Activated CD8-positive, alpha-beta T cell treated with anti-CD3 and anti-CD28 coated beads, Interleukin-2, amount 10 ng/mL, durations not matched to agents 7 days and 5 days (primary cell): ENCODE results near the gene PIK3R6. TPM values are rescaled to one million over a fixed set of nuclear protein-coding genes. Genes with fewer than 3 reads are reported as not detected.

Experiments
- ATAC-seq: fragments of 150-1000 bp; cut with Tn5 transposase; one replicate; pipeline ENCODE4 v1.10.0; 2021; ENCODE audit warnings: moderate library complexity
- CTCF ChIA-PET: fragments of 350-600 bp; sonication (Branson Sonifier 250); formaldehyde crosslinking; loops from one replicate; lab custom pipeline; 2021; ENCODE audit warnings: antibody characterized with exemption; lab: Charles Lee
- POLR2A ChIA-PET: fragments of 350-600 bp; sonication (Branson Sonifier 250); formaldehyde crosslinking; loops from one replicate; lab custom pipeline; 2021; ENCODE audit warnings: antibody characterized with exemption; lab: Charles Lee
- DNase-seq: peaks from one replicate; pipeline ENCODE4 v3.0.0-alpha.2; 2020
- H3K27ac Mint-ChIP-seq: one replicate; pipeline ENCODE4 v1.8.0; 2021; ENCODE audit warnings: mild to moderate bottlenecking, mixed read lengths
- H3K27me3 Mint-ChIP-seq: one replicate; pipeline ENCODE4 v1.8.0; 2021; ENCODE audit warnings: low read depth, mixed read lengths
- H3K36me3 Mint-ChIP-seq: one replicate; pipeline ENCODE4 v1.8.0; 2021; ENCODE audit warnings: low read depth, mixed read lengths
- H3K4me1 Mint-ChIP-seq: one replicate; pipeline ENCODE4 v1.8.0; 2021; ENCODE audit warnings: low read depth, mixed read lengths
- H3K4me3 Mint-ChIP-seq: one replicate; pipeline ENCODE4 v1.8.0; 2021; ENCODE audit warnings: mild to moderate bottlenecking, mixed read lengths
- H3K9me3 Mint-ChIP-seq: one replicate; pipeline ENCODE4 v1.8.0; 2022; ENCODE audit warnings: mixed read lengths; ENCODE audit not compliant: insufficient read depth
- total RNA-seq, 2 experiments: library from RNA; stranded (reverse); gene quantifications; one replicate each; pipeline ENCODE4 v1.2.3, GENCODE V29; 2021

Gene PIK3R6
- total RNA-seq, 2 experiments from 2014 or later, result 18.3 to 20.7 TPM

DNA sequence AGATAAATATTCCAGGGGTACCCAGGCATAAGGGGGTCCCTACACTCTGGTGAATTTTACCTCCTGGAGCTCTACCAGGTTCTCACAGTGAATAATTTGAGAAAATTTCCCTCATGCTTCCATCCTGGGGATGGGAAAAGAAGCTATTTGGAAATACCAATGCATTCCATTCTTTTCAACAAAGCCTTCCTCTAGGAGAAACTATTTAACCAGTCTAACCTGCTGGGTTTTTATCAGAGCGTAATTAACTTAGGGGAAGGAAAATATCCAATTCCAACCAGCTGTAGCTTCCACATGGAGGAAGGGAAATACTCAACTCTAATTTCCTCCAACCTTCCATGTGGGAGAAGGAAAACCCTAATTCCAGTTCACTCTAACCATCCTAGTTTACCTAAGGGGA lies 85.3 kb downstream of the PIK3R6 start:
- CTCF ChIA-PET, result interaction anchor here (0.8 to 1.9 kb wide), 6 partner anchors 21 to 372 kb away, joined by 3 to 5 read pairs (median 3); no protein-coding TSS in a partner anchor
- Mint-ChIP-seq H3K4me3 (no peak overlapping the region), H3K36me3 (no peaks in the 10 kb centered on the region), H3K9me3 (no peaks in the 10 kb centered on the region), H3K4me1 (peaks cover 5% of the 10 kb centered on the region), H3K27ac (no peak overlapping the region), H3K27me3 (peaks cover 22% of the 10 kb centered on the region)
- POLR2A ChIA-PET, result no interaction called here
- no peak for DNase-seq
- no peak for ATAC-seq

DNA sequence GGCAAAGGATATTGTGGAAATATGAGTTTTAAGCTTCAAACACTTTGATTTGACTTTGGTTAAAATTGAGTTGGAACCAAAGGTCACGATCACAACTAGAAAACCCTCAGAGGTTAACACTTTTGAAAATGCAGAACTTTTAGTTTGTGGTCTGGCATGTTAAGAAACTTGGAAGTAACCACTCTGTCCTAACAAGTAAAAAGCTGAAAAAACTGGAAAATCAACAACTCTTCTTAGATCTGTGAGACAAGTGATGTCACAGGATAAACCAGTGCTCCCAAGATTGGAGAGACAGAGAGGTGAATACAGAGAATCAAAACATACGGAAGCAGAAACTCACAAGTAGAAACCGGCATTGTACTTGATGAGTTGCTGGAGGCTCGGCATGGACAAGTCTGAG lies 85.7 kb downstream of the PIK3R6 start:
- ATAC-seq (no peak), DNase-seq (no peak)
- no peaks in the 10 kb centered on the region for H3K36me3 Mint-ChIP-seq
- H3K4me3 Mint-ChIP-seq, result no peak overlapping the region
- no peak overlapping the region for H3K27ac Mint-ChIP-seq
- CTCF ChIA-PET, result interaction anchor here (0.8 to 1.9 kb wide), 5 partner anchors 20 to 372 kb away, joined by 3 to 5 read pairs (median 3); no protein-coding TSS in a partner anchor
- POLR2A ChIA-PET, result no interaction called here
- H3K27me3 Mint-ChIP-seq, result peaks cover 26% of the 10 kb centered on the region
- no peaks in the 10 kb centered on the region for H3K9me3 Mint-ChIP-seq
- peaks cover 5% of the 10 kb centered on the region for H3K4me1 Mint-ChIP-seq

DNA sequence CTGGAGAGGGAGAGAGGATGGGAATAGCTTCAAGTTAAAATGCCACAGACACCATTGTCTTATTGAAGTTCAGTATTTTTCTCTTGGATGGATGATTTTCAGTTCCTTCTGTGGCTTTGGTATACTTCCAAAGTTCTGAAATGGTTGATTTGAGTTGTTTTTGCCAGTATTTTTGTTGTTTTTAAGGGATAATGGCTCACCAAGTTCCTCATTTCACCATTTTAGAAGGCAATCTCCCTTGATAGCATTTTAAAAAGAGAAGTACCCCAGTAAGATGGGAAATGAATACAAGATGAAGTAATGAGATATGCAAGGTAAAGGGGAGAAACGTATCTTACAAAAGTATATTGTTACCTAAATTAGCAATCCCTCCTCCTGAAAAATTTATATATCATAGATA lies 90.6 kb downstream of the PIK3R6 start:
- DNase-seq (no peak), ATAC-seq (no peak)
- CTCF ChIA-PET, result interaction anchor here (0.6 to 2.9 kb wide), 6 partner anchors 9 to 477 kb away, joined by 3 to 30 read pairs (median 4); no protein-coding TSS in a partner anchor
- H3K36me3 Mint-ChIP-seq, result peaks cover 4% of the 10 kb centered on the region
- H3K4me1 Mint-ChIP-seq, result peaks cover 4% of the 10 kb centered on the region
- H3K4me3 Mint-ChIP-seq, result no peak overlapping the region
- peaks cover 23% of the 10 kb centered on the region for H3K27me3 Mint-ChIP-seq
- H3K27ac Mint-ChIP-seq, result no peak overlapping the region
- no peaks in the 10 kb centered on the region for H3K9me3 Mint-ChIP-seq
- POLR2A ChIA-PET, result no interaction called here

GRCh38 chr17:8776248-8776647 lies 91.2 kb downstream of the PIK3R6 start:
- Mint-ChIP-seq H3K9me3 (no peaks in the 10 kb centered on the region), H3K4me3 (no peak overlapping the region)
- ATAC-seq, result no peak

DNA sequence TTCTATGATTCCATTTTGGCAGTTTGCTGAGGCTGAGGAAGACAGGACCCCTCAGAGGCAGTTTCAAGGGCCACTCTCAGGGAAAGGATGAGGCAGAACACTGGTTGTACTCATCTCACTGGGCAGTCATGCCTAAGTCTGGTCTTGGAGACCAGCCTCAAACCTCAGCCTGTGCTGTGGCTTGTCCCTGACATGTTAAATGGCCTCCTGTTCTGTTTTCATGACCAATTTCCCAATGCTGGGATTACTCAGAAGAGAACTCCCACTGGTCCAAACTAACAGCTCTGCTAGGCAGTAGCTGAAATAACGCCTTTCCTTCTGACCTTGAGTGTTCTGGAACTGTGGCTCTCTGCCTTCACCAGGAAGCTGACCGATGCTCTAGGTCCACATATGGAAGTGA lies 100.7 kb downstream of the PIK3R6 start:
- H3K27me3 Mint-ChIP-seq, result peaks cover 19% of the 10 kb centered on the region
- ATAC-seq, result no peak
- no peaks in the 10 kb centered on the region for H3K4me1 Mint-ChIP-seq
- H3K9me3 Mint-ChIP-seq, result no peaks in the 10 kb centered on the region
- H3K36me3 Mint-ChIP-seq, result no peaks in the 10 kb centered on the region
- ChIA-PET POLR2A (no interaction called here), CTCF (interaction anchor here (2.2 kb wide), 1 partner anchor 18 kb away, joined by 9 read pairs; no protein-coding TSS in a partner anchor)
- no peak overlapping the region for H3K27ac Mint-ChIP-seq
- DNase-seq, result no peak
- H3K4me3 Mint-ChIP-seq, result no peak overlapping the region

More at GRCh38 chr17:8776248-8776647, 91.2 kb downstream of the PIK3R6 start:
- CTCF ChIA-PET, result interaction anchor here (1.0 to 2.9 kb wide), 6 partner anchors 10 to 366 kb away, joined by 3 to 30 read pairs (median 4); no protein-coding TSS in a partner anchor
- DNase-seq, result no peak
- no peak overlapping the region for H3K27ac Mint-ChIP-seq
- POLR2A ChIA-PET, result no interaction called here
- peaks cover 4% of the 10 kb centered on the region for H3K36me3 Mint-ChIP-seq
- no peaks in the 10 kb centered on the region for H3K4me1 Mint-ChIP-seq
- peaks cover 23% of the 10 kb centered on the region for H3K27me3 Mint-ChIP-seq

DNA sequence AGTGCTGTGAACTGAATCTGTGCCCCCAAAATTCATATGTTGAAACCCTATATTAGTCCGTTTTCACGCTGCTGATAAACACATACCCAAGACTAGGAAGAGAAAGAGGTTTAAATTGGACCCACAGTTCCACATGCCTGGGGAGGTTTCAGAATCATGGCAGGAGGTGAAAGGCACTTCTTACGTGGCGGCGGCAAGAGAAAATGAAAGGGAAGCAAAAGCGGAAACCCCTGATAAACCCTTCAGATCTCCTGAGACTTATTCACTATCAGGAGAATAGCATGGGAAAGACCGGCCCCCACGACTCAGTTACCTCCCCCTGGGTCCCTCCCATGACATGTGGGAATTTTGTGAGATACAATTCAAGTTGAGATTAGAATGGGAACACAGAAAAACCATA lies 105.5 kb downstream of the PIK3R6 start:
- Mint-ChIP-seq H3K36me3 (no peaks in the 10 kb centered on the region), H3K9me3 (no peaks in the 10 kb centered on the region), H3K27ac (no peak overlapping the region), H3K27me3 (peaks cover 21% of the 10 kb centered on the region), H3K4me3 (no peak overlapping the region), H3K4me1 (no peaks in the 10 kb centered on the region)
- ChIA-PET POLR2A (no interaction called here), CTCF (interaction anchor here (1.0 to 2.4 kb wide), 2 partner anchors 20 to 23 kb away, joined by 3 to 8 read pairs; no protein-coding TSS in a partner anchor)
- ATAC-seq, result no peak
- DNase-seq, result no peak

GRCh38 chr17:8758137-8758596 lies 109.3 kb downstream of the PIK3R6 start, which contains the start of gene SPDYE4:
Gene SPDYE4, minus strand, starts transcription at chr17:8758546. Its CDS starts 164 bp downstream, at chr17:8758382.
- ATAC-seq (no peak), DNase-seq (no peak)
- H3K4me3 Mint-ChIP-seq, result no peak within 1 kb of the TSS
- H3K27me3 Mint-ChIP-seq, result peaks cover 17% of the 10 kb centered on the region
- CTCF ChIA-PET, result interaction anchor here (1.8 kb wide), 1 partner anchor 240 kb away, joined by 4 read pairs; no protein-coding TSS in a partner anchor
- H3K9me3 Mint-ChIP-seq, result no peaks in the 10 kb centered on the region
- POLR2A ChIA-PET, result no interaction called here
- no peak within 1 kb of the TSS for H3K27ac Mint-ChIP-seq
- H3K36me3 Mint-ChIP-seq, result no peaks in the 10 kb centered on the region
- H3K4me1 Mint-ChIP-seq, result no peaks in the 10 kb centered on the region

DNA sequence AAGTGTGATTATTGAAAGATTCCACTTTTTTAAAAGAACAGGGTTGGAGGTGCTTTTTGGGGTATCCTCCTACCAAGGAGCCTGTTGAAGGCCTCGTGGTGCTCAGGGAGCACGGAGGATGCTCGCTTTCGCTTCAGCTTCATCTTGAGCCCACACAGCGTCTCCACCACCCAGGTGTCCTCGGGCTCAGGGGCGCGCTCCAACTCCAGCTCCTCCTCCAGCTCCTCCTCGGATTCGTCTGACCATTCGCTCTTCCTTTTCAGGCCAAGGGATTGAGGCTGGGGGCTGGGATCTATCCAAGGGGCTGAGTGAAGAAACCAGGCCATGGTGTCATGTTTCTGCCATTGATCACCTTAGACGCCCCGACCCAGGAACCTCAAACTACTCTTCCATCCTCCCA lies 110.3 kb downstream of the PIK3R6 start:
- POLR2A ChIA-PET, result no interaction called here
- Mint-ChIP-seq H3K27ac (no peak overlapping the region), H3K9me3 (no peaks in the 10 kb centered on the region), H3K36me3 (no peaks in the 10 kb centered on the region), H3K27me3 (peaks cover 15% of the 10 kb centered on the region), H3K4me3 (no peak overlapping the region), H3K4me1 (no peaks in the 10 kb centered on the region)
- ATAC-seq (no peak), DNase-seq (no peak)
- CTCF ChIA-PET, result interaction anchor here (0.8 to 1.8 kb wide), 4 partner anchors 9 to 241 kb away, joined by 3 to 6 read pairs (median 4); no protein-coding TSS in a partner anchor

DNA sequence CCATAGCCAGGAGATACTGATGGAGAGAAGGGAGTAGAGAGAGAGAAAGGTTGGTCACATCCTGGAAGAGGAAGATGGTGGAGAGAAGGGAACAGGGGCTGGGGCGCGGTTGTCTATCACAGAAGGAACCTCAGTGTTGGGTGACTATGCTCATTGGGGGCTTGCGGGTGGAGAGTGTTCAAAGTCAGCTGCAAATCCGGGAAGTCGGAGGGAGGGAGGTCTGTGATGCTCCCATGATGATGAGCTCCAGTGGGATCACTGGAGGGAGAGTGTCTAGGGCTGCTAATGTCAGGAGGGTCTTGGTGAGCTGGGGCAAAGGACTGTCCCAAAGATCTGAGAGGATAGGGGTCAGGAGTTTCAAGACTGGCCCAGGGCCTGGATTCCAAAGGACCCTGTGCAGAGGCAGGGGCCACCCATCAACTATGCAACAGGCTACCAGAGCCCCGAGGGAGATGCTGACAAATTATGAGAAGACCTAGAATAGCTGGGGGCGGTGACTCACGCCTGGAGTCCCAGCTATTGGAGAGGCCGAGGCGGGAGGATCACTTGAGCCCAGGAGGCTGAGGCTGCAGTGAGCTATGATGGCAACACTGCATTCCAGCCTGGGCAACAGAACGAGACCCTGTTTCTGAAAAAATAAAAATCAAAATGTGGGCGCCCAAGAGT lies 111.8 kb downstream of the PIK3R6 start:
- H3K27ac Mint-ChIP-seq, result no peak overlapping the region
- no peaks in the 10 kb centered on the region for H3K9me3 Mint-ChIP-seq
- no peaks in the 10 kb centered on the region for H3K4me1 Mint-ChIP-seq
- no peak for ATAC-seq
- no peaks in the 10 kb centered on the region for H3K36me3 Mint-ChIP-seq
- peaks cover 7% of the 10 kb centered on the region for H3K27me3 Mint-ChIP-seq
- H3K4me3 Mint-ChIP-seq, result no peak overlapping the region
- DNase-seq, result no peak
- ChIA-PET CTCF (interaction anchor here (0.6 to 1.4 kb wide), 4 partner anchors 10 to 240 kb away, joined by 3 to 4 read pairs (median 3); no protein-coding TSS in a partner anchor), POLR2A (no interaction called here)

GRCh38 chr17:8754890-8755289 lies 112.6 kb downstream of the PIK3R6 start:
- ChIA-PET CTCF (interaction anchor here (0.8 to 5.4 kb wide), 6 partner anchors 9 to 244 kb away, joined by 3 to 32 read pairs (median 4); no protein-coding TSS in a partner anchor), POLR2A (no interaction called here)
- H3K27me3 Mint-ChIP-seq, result peaks cover 7% of the 10 kb centered on the region
- no peaks in the 10 kb centered on the region for H3K4me1 Mint-ChIP-seq
- H3K4me3 Mint-ChIP-seq, result no peak overlapping the region
- no peak for ATAC-seq
- H3K9me3 Mint-ChIP-seq, result no peaks in the 10 kb centered on the region
- no peak for DNase-seq
- H3K36me3 Mint-ChIP-seq, result no peaks in the 10 kb centered on the region
- no peak overlapping the region for H3K27ac Mint-ChIP-seq

DNA sequence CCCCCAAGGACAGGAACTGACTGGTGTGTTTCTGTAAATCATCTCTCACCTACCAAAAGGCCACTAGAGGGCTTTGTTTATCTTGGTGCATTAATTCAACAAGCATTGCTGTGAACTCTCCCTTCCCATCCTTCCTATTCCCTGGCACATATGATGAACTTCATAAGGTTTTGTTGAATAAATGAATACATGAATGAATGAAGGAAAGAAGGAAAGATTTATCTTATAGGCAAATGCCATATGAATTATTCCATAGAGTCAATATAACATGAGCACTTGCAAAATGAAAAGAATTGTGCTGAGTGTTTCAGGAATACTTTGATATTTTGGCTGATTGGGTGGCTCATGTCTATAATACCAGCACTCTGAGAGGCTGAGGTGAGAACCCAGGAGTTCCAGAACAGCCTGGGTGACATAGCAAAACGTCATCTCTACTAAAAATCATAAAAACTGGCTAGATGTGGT lies 113.5 kb downstream of the PIK3R6 start:
- CTCF ChIA-PET, result interaction anchor here (0.8 to 5.4 kb wide), 7 partner anchors 8 to 244 kb away, joined by 3 to 32 read pairs (median 4); no protein-coding TSS in a partner anchor

More for the DNA sequence above, 113.5 kb downstream of the PIK3R6 start:
- POLR2A ChIA-PET, result no interaction called here
- no peaks in the 10 kb centered on the region for H3K9me3 Mint-ChIP-seq
- DNase-seq (no peak), ATAC-seq (no peak)
- peaks cover 9% of the 10 kb centered on the region for H3K27me3 Mint-ChIP-seq
- H3K4me3 Mint-ChIP-seq, result no peak overlapping the region
- H3K4me1 Mint-ChIP-seq, result no peaks in the 10 kb centered on the region
- H3K27ac Mint-ChIP-seq, result no peak overlapping the region
- H3K36me3 Mint-ChIP-seq, result no peaks in the 10 kb centered on the region
